SH-SY5Y (cell line): ENCODE results near the gene PLPP4.

Experiments used
- GATA2 ChIP-seq: IDR thresholded peaks from 2 replicates; pipeline ENCODE4 v1.6.1; 2011; ENCODE audit warnings: mild to moderate bottlenecking, low read depth, low read length
- GATA3 ChIP-seq: IDR thresholded peaks from 2 replicates; pipeline ENCODE4 v1.6.1; 2011; ENCODE audit warnings: low read depth, mild to moderate bottlenecking, low read length, moderate library complexity

- TF ChIP-seq GATA3, result no peak
- no peak for TF ChIP-seq GATA2
Measured at GRCh38 chr10:120530699-120531098, 73.7 kb downstream of the PLPP4 start.
